Islet of Langerhans (tissue), 1 donor: ENCODE results near the gene DUSP22.
"Not testable (repeated sequence)": the region's sequence is repeated elsewhere in the genome, so short reads cannot be mapped to it uniquely, and the experiment has no call there.

Source experiments
- FAIRE-seq: peaks from one replicate; lab custom pipeline; 2011; peaks lifted over from hg19 to GRCh38; lab: Jason Lieb, UNC

DUSP22 gene

GRCh38 chr6:280775-281468 is 11.4 kb upstream of the DUSP22 start:
- no peak for FAIRE-seq

- no peak for FAIRE-seq
These were observed 10.7 kb upstream of the DUSP22 start for GRCh38 chr6:281469-282103.

GRCh38 chr6:282177-282866 is 10.0 kb upstream of the DUSP22 start:
- FAIRE-seq: no peak

GRCh38 chr6:282867-283416 is 9.3 kb upstream of the DUSP22 start:
- FAIRE-seq: no peak

- FAIRE-seq: no peak
These were observed 7.8 kb upstream of the DUSP22 start for GRCh38 chr6:284486-284885.

- no peak for FAIRE-seq
These were observed 7.1 kb upstream of the DUSP22 start for GRCh38 chr6:285030-285771.

GRCh38 chr6:285902-286301 is 6.4 kb upstream of the DUSP22 start:
- FAIRE-seq: not testable (repeated sequence)

- FAIRE-seq: no peak
These were observed 5.4 kb upstream of the DUSP22 start for GRCh38 chr6:286681-287488.

GRCh38 chr6:287489-287860 is 4.8 kb upstream of the DUSP22 start:
- no peak for FAIRE-seq

- no peak for FAIRE-seq
These were observed 3.4 kb upstream of the DUSP22 start for GRCh38 chr6:288866-289265.

GRCh38 chr6:290111-290922 is 2.0 kb upstream of the DUSP22 start:
- no peak for FAIRE-seq

GRCh38 chr6:291204-291696 is 1.0 kb upstream of the DUSP22 start:
- no peak for FAIRE-seq

- no peak for FAIRE-seq
These were observed 362 bp downstream of the DUSP22 start for GRCh38 chr6:292506-293192.

- no peak for FAIRE-seq
These were observed 1.2 kb downstream of the DUSP22 start for GRCh38 chr6:293193-294174.

- no peak for FAIRE-seq
These were observed 2.6 kb downstream of the DUSP22 start for GRCh38 chr6:294656-295565.

GRCh38 chr6:296151-297122 is 4.2 kb downstream of the DUSP22 start:
- no peak for FAIRE-seq
